A673 (cell line): ENCODE measurements around the gene PTH2. TPM values are rescaled to one million over a fixed set of nuclear protein-coding genes. Genes with fewer than 3 reads are reported as not detected.
A peak's percentile ranks its signal among the peaks of the same experiment; 100 is the strongest.

Experiments
- BruUV-seq: library from RNA; stranded (reverse); fragments of 400-500 nt; replicated peaks from 2 replicates; lab custom pipeline; 2021; lab: Mats Ljungman, UMichigan
- CTCF ChIA-PET: fragments of 300-600 bp; sonication (Branson Sonifier 250); formaldehyde crosslinking; loops from one replicate; lab custom pipeline; 2022; ENCODE audit warnings: antibody characterized with exemption; lab: Charles Lee
- POLR2A ChIA-PET: fragments of 300-600 bp; sonication (Branson Sonifier 250); formaldehyde crosslinking; loops from one replicate; lab custom pipeline; 2022; ENCODE audit warnings: antibody characterized with exemption; ENCODE audit not compliant: low non-redundant PET; lab: Charles Lee
- DNase-seq: peaks from one replicate; pipeline ENCODE4 v3.0.0-alpha.2; 2015; ENCODE audit warnings: low spot score
- H3K27ac ChIP-seq: fragments of 200-600 bp; sonication (generic); 2 replicates; pipeline ENCODE4 v1.5.1; 2016; ENCODE audit warnings: mixed run types, low read depth, mild to moderate bottlenecking, mixed read lengths, antibody characterized with exemption, low read length; ENCODE audit not compliant: poor library complexity, severe bottlenecking
- H3K27me3 ChIP-seq: fragments of 200-600 bp; sonication (generic); replicated peaks from 2 replicates; pipeline ENCODE4 v1.6.1; 2017; ENCODE audit warnings: mixed run types, low read depth, mild to moderate bottlenecking, mixed read lengths, antibody characterized with exemption, low read length; ENCODE audit not compliant: insufficient read depth, poor library complexity
- H3K36me3 ChIP-seq: fragments of 200-600 bp; sonication (generic); 2 replicates; pipeline ENCODE4 v1.6.1; 2016; ENCODE audit warnings: mixed run types, mild to moderate bottlenecking, mixed read lengths, antibody characterized with exemption, low read length; ENCODE audit not compliant: insufficient read depth, poor library complexity, severe bottlenecking
- H3K4me1 ChIP-seq: fragments of 200-600 bp; sonication (generic); 2 replicates; pipeline ENCODE4 v1.6.1; 2017; ENCODE audit warnings: mixed run types, mild to moderate bottlenecking, mixed read lengths, antibody characterized with exemption, low read length; ENCODE audit not compliant: insufficient read depth, poor library complexity, severe bottlenecking
- H3K4me3 ChIP-seq: fragments of 200-600 bp; sonication (generic); 2 replicates; pipeline ENCODE4 v1.5.1; 2016; ENCODE audit warnings: low read depth, mixed run types, mild to moderate bottlenecking, mixed read lengths, low read length; ENCODE audit not compliant: poor library complexity, severe bottlenecking
- H3K9me3 ChIP-seq: fragments of 200-600 bp; sonication (generic); 2 replicates; pipeline ENCODE4 v1.6.1; 2016; ENCODE audit warnings: mixed run types, low read depth, mild to moderate bottlenecking, mixed read lengths, antibody characterized with exemption, low read length; ENCODE audit not compliant: poor library complexity, severe bottlenecking
- EZH2 ChIP-seq: fragments of 200-600 bp; sonication (generic); IDR thresholded peaks from 2 replicates; pipeline ENCODE4 v1.6.1; 2017; ENCODE audit warnings: borderline replicate concordance, low read depth, mild to moderate bottlenecking, mixed read lengths, antibody characterized with exemption, low read length; ENCODE audit not compliant: poor library complexity, severe bottlenecking
- intact Hi-C: fragments of 100-400 bp; cut with micrococcal nuclease; formaldehyde crosslinking; loops from one replicate; pipeline ENCODE4 v1.10.0; 2022; ENCODE audit not compliant: unreplicated experiment
- total RNA-seq: library from RNA; stranded (reverse); gene quantifications from 2 replicates; pipeline ENCODE4 v1.2.3, GENCODE V29; 2021
- TF ChIP-seq, protein P1 (sequence below): fragments of 300-800, 200-600 bp; sonication (generic); conservative IDR thresholded peaks from 2 replicates; pipeline ENCODE4 v1.5.1; 2017; ENCODE audit warnings: low read depth, mild to moderate bottlenecking, antibody characterized with exemption, low read length, moderate library complexity, mixed read lengths

PTH2 gene
- total RNA-seq, 1 experiment from 2014 or later = not detected

DNA sequence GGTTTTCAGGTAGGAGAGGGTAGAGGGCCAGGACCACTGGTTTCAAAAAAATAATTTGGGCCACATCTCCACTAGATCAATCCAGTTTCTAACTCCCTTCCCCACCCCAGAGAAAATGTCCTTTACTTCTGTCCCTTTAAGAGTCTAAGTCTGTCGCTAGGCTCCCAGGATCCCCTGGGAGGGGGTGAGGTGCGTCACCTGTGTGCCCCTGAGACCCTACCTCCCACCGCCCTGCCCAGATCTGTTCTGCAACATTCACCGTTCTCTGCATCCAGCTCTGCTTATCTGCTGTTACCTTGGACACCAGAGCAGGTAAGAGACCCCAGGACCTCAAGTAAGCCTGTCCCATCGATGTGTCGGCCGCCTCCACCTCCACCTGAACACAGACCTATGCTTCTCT is 1.9 kb upstream of the PTH2 start, which contains the start of gene GFY:
Gene GFY, plus strand, starts transcription at position 211 of the 400 bp plus-strand sequence. CDS start 1,043 bp downstream, outside the sequence.
- Histone ChIP-seq H3K27me3 (peaks cover 85% of the 10 kb centered on the region), H3K4me1 (peaks cover 18% of the 10 kb centered on the region), H3K9me3 (no peaks in the 10 kb centered on the region), H3K27ac (no peak within 1 kb of the TSS), H3K4me3 (no peak within 1 kb of the TSS), H3K36me3 (no peaks in the 10 kb centered on the region)
- no peak for DNase-seq
- TF ChIP-seq EZH2 = no peak
- TF ChIP-seq, protein P1, sequence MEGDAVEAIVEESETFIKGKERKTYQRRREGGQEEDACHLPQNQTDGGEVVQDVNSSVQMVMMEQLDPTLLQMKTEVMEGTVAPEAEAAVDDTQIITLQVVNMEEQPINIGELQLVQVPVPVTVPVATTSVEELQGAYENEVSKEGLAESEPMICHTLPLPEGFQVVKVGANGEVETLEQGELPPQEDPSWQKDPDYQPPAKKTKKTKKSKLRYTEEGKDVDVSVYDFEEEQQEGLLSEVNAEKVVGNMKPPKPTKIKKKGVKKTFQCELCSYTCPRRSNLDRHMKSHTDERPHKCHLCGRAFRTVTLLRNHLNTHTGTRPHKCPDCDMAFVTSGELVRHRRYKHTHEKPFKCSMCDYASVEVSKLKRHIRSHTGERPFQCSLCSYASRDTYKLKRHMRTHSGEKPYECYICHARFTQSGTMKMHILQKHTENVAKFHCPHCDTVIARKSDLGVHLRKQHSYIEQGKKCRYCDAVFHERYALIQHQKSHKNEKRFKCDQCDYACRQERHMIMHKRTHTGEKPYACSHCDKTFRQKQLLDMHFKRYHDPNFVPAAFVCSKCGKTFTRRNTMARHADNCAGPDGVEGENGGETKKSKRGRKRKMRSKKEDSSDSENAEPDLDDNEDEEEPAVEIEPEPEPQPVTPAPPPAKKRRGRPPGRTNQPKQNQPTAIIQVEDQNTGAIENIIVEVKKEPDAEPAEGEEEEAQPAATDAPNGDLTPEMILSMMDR = no peak
- ChIA-PET POLR2A (interaction anchor here (0.5 kb wide), 1 partner anchor 553 kb away, joined by 3 read pairs; the partner anchor contains the start of gene PPP1R15A), CTCF (interaction anchor here (0.6 kb wide), 1 partner anchor 1030 kb away, joined by 8 read pairs; no protein-coding TSS in a partner anchor)
- no TSS peak for BruUV-seq
- intact Hi-C loops = no loop called here

DNA sequence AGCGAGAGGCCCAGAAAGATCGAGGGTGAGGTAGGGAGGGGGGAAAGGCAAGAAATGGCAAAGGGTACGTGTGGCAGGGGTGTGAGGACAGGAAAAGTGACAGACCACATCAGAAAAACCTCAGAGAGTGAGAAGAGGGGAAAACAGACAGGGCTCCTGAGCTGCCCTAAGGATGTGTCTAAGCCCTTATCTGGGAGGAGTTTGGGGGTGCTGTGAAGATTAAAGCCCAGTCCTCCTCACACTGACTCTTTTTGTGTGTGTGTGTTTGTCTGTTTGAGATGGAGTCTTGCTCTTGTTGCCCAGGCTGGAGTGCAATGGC is 703 bp upstream of the PTH2 start:
- BruUV-seq = no TSS peak
- TF ChIP-seq EZH2 = no peak
- TF ChIP-seq, protein P1 = no peak
- ChIA-PET POLR2A (no interaction called here), CTCF (no interaction called here)
- peaks cover 18% of the 10 kb centered on the region for H3K4me1 ChIP-seq
- no peaks in the 10 kb centered on the region for H3K36me3 ChIP-seq
- no peak overlapping the region for H3K27ac ChIP-seq
- H3K4me3 ChIP-seq = no peak overlapping the region
- no peaks in the 10 kb centered on the region for H3K9me3 ChIP-seq
- intact Hi-C loops = no loop called here
- DNase-seq = no peak
- peaks cover 96% of the 10 kb centered on the region for H3K27me3 ChIP-seq

DNA sequence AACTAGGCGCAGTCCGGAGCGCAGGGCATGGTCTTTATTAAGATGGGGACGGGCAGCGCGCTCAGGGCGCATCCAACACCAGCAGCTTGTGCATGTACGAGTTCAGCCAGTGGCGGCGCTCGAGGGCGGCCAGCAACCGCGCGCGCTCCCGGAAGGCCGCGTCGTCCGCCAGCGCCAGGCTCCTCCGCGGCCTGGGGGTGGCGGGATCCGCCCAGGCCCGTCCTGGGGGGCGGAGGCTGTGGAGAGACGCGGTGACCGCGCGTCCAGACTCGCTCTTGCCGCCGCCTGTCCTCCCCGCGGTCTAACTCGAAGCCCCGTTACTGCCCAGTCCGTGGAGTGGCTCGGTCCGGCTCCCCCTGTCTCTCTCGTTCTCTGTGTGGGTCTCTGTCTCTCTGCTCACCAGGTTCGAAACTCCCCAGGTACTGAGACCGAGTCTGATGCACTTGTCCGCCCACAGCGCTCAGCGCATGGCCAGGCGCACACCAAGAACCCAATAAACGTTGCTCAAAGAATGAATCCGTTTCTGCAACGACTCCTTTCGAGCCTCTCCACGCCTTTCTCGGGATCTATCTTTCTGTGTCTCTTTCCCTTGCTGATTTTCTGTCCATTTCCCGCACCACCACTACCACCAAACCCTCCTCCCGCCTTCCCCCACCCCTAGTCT is 702 bp downstream of the PTH2 start:
- ChIA-PET POLR2A (no interaction called here), CTCF (interaction anchor here (0.5 to 0.6 kb wide), 2 partner anchors 183 to 245 kb away, joined by 3 read pairs; no protein-coding TSS in a partner anchor)
- BruUV-seq = no TSS peak
- Histone ChIP-seq H3K36me3 (no peaks in the 10 kb centered on the region), H3K4me1 (peaks cover 18% of the 10 kb centered on the region), H3K4me3 (peak overlapping the region; percentile 35), H3K9me3 (no peaks in the 10 kb centered on the region), H3K27me3 (peaks cover 85% of the 10 kb centered on the region), H3K27ac (no peak overlapping the region)
- intact Hi-C loops = no loop called here
- TF ChIP-seq, protein P1 = peak; percentile 59
- TF ChIP-seq EZH2 = no peak
- peak; percentile 59 for DNase-seq
